Cardiac fibroblast (primary cell): ENCODE results near the gene TIMM22.

Experiments used
- DNase-seq, 2 donors: peaks; one replicate each; pipeline versions ENCODE4 v3.0.0 to v3.0.0-alpha.2; 2010; ENCODE audit warnings: low read depth in 2 of 2
- H3K4me3 ChIP-seq, 2 donors: replicated peaks in 1 of 2; 1 replicate in 1 of 2; 2 replicates in 1 of 2; pipeline ENCODE4 v1.5.1; 2011; ENCODE audit warnings: low read depth in 2 of 2, low read length in 2 of 2, mild to moderate bottlenecking in 2 of 2, moderate library complexity in 1 of 2
- TF ChIP-seq, protein P1 (sequence below): IDR thresholded peaks from one replicate; pipeline ENCODE4 v1.5.1; 2011; ENCODE audit warnings: low read depth, mild to moderate bottlenecking, low read length, inconsistent platforms

The TIMM22 gene

GRCh38 chr17:1007310-1008007 lies 10.5 kb downstream of the TIMM22 start:
- TF ChIP-seq, protein P1, sequence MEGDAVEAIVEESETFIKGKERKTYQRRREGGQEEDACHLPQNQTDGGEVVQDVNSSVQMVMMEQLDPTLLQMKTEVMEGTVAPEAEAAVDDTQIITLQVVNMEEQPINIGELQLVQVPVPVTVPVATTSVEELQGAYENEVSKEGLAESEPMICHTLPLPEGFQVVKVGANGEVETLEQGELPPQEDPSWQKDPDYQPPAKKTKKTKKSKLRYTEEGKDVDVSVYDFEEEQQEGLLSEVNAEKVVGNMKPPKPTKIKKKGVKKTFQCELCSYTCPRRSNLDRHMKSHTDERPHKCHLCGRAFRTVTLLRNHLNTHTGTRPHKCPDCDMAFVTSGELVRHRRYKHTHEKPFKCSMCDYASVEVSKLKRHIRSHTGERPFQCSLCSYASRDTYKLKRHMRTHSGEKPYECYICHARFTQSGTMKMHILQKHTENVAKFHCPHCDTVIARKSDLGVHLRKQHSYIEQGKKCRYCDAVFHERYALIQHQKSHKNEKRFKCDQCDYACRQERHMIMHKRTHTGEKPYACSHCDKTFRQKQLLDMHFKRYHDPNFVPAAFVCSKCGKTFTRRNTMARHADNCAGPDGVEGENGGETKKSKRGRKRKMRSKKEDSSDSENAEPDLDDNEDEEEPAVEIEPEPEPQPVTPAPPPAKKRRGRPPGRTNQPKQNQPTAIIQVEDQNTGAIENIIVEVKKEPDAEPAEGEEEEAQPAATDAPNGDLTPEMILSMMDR = no peak
- no peak overlapping the region for H3K4me3 ChIP-seq
- DNase-seq = no peak

DNA sequence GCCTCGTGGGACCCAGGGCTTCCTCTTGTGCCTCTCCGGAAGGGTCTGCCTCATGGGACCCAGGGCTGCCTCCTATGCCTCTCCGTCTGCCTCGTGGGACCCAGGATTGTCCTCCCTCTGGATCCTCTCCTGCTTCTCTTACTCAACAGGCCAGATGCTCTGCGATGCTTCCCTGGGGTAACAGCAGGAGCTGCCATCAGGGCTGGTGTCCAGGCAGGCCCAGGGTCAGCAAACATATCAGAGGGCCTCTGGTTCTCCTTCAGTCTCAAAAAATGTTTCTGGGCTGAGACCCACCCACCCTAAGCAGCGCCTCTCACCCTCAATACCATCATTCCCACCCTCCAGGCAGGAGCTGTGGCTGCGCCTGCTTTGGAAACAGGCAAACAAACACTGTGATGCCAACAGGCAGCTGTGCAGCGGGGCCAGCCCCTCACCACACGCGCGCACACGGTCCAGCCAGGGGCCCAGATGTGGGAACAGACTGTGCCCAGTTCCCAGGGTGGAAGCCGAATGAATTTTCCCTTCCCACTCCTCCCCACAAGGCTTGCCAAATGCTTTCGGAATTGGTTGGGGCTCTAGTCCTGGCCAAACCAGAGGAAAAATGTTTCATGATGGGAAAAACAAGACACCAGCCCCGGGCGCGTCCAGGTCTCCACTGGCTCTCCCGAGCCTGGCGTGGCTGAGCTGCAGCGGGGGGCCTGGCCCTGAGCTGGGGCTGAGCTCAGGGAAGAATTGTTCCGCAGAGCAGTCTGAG lies 11.3 kb downstream of the TIMM22 start:
- no peak overlapping the region for H3K4me3 ChIP-seq
- DNase-seq = no peak
- TF ChIP-seq, protein P1 = no peak

DNA sequence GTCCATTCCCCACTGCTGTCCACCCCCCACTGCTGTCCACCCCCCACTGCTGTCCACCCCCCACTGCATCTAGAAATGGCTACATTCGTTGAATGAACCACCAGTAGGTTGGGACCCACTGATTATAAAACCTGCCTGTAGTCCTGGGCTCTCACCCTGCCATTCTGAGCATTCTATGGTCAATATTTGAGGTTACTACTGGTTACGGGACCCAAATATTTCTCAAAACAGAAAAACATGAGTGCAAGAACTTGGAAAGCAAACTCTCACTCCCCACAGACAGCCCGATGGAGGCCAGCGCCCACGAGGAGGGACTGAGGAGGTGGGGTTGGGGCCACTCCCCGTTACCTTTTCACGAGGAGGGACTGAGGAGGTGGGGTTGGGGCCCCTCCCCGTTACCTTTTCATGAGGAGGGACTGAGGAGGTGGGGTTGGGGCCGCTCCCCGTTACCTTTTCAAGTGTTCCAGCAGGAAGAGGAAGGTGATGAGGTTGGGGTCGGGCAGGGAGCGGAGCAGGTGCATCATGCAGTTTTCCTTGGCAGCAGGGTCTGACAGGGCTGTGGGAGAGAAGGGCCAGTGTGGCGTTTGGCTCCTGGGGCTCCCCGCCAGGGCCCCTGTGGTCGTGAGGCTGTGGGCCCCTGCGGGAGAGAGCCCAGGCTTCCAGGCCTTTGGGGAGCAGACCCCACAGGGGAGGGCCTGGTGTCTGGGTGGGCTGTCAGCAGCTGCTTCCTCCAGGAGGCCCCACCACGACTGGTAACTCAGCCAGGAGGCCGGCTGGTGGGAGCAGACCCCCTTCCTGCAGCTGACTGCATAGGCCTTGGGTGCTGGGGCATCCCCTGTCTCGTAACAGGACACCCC lies 12.5 kb downstream of the TIMM22 start:
- TF ChIP-seq, protein P1 = no peak
- H3K4me3 ChIP-seq = no peak overlapping the region
- DNase-seq = no peak

- DNase-seq = no peak
- TF ChIP-seq, protein P1 = no peak
- no peak overlapping the region for H3K4me3 ChIP-seq
Observed at GRCh38 chr17:1010086-1010450, 13.1 kb downstream of the TIMM22 start.

- TF ChIP-seq, protein P1 = no peak
- DNase-seq = no peak
- H3K4me3 ChIP-seq = no peak overlapping the region
Observed at GRCh38 chr17:1010586-1010985, 13.7 kb downstream of the TIMM22 start.

- TF ChIP-seq, protein P1 = no peak
- no peak overlapping the region for H3K4me3 ChIP-seq
- no peak for DNase-seq
Observed at GRCh38 chr17:1011138-1011537, 14.2 kb downstream of the TIMM22 start.
